Ectodermal cell (in vitro differentiated cells): ENCODE measurements around the gene RBM18.

Source experiments
- H3K27ac ChIP-seq: 2 replicates; pipeline ENCODE4 v1.7.0; 2013; ENCODE audit warnings: mild to moderate bottlenecking, low read depth, low read length; ENCODE audit not compliant: insufficient read depth, poor library complexity, severe bottlenecking
- H3K27me3 ChIP-seq: 2 replicates; pipeline ENCODE4 v1.7.0; 2013; ENCODE audit warnings: mild to moderate bottlenecking, low read length; ENCODE audit not compliant: insufficient read depth, control insufficient read depth, poor library complexity, severe bottlenecking
- H3K36me3 ChIP-seq: one replicate; pipeline ENCODE4 v1.7.0; 2013; ENCODE audit warnings: low read length; ENCODE audit not compliant: control insufficient read depth, insufficient read depth
- H3K4me1 ChIP-seq: one replicate; pipeline ENCODE4 v1.7.0; 2013; ENCODE audit warnings: low read length; ENCODE audit not compliant: control insufficient read depth, insufficient read depth
- H3K4me3 ChIP-seq: 2 replicates; pipeline ENCODE4 v1.7.0; 2013; ENCODE audit warnings: low read depth, low read length, control low read depth; ENCODE audit not compliant: insufficient read depth
- H3K9me3 ChIP-seq: 2 replicates; pipeline ENCODE4 v1.7.0; 2013; ENCODE audit warnings: mild to moderate bottlenecking, low read length, moderate library complexity; ENCODE audit not compliant: control insufficient read depth
- whole genome bisulfite sequencing, 2 experiments: methylation state at CpG; one replicate each; pipeline ENCODE4 v1.1.7; 2013; ENCODE audit warnings: missing lambda C conversion rate in 2 of 2; 5-methylcytosine and 5-hydroxymethylcytosine counted together

RBM18 gene

DNA sequence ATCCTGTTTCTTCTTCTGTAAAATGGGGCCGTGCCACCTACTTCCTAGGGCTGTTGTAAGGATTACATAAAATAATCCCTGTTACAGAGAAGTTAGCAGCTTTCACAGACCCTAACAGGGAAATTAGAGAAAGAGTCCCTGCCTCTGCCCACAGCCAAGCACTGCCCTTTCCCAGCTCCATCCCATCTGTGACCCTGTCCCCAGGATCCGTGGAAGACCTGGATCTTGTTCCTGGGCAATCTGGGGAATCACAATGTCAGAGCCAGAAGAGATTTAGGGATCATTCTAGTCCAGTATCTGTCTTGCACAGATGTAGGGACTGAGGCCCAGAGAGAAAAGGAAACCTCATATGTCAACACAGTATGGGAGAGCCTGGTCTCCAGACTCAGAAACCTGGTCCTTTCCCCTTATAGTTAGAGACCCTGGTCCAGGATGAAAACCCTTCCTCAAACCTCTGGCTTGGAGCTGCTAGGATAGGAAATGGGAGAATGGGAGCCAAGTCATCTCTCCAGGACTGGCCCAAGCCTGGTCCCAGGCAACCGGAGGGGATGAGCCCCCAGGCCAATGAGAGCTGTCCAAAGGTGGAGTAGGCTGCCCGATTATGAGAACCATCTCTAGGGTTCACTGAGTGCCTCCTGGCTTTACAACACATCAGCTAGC lies 48.4 kb downstream of the RBM18 start:
- peaks cover 100% of the 10 kb centered on the region for H3K27me3 ChIP-seq
- 62 to 65% methylated on average over 4 of the region's 4 CpGs for WGBS, 2 experiments

DNA sequence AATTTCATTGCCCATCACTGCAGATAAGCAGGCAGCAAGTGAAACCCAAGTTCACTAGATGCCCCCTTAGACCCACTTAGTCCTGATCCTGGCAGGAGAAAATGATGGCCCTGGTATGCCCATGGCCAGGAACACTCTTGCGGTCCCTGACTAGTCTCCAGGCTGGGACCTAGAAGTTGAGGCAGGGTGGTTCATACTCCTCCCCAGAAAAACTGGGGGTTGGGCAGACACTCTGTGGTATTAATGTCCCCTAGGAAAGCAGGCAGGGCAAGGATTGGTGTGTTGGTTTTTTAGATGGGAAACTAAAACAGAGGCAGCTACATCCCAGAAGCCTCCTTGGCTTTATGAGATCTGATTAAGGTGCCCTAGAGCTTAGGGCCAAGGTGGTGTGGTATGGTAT lies 49.0 kb downstream of the RBM18 start:
- H3K27ac ChIP-seq, result no peak overlapping the region
- peaks cover 100% of the 10 kb centered on the region for H3K27me3 ChIP-seq
- no peaks in the 10 kb centered on the region for H3K9me3 ChIP-seq
- H3K36me3 ChIP-seq, result no peaks in the 10 kb centered on the region
- peaks cover 18% of the 10 kb centered on the region for H3K4me1 ChIP-seq
- 90 to 94% methylated on average over 1 of the region's 1 CpG for WGBS, 2 experiments
- H3K4me3 ChIP-seq, result no peak overlapping the region

More for the DNA sequence above, 48.4 kb downstream of the RBM18 start:
- Histone ChIP-seq H3K27ac (no peak overlapping the region), H3K4me1 (peaks cover 24% of the 10 kb centered on the region), H3K36me3 (no peaks in the 10 kb centered on the region), H3K4me3 (no peak overlapping the region), H3K9me3 (no peaks in the 10 kb centered on the region)

GRCh38 chr9:122214507-122214906 lies 50.1 kb downstream of the RBM18 start:
- peaks cover 8% of the 10 kb centered on the region for H3K4me1 ChIP-seq
- peaks cover 94% of the 10 kb centered on the region for H3K27me3 ChIP-seq
- H3K36me3 ChIP-seq, result no peaks in the 10 kb centered on the region
- H3K9me3 ChIP-seq, result no peaks in the 10 kb centered on the region
- H3K27ac ChIP-seq, result no peak overlapping the region
- WGBS, 2 experiments, result 35 to 41% methylated on average over 9 of the region's 9 CpGs
- no peak overlapping the region for H3K4me3 ChIP-seq

DNA sequence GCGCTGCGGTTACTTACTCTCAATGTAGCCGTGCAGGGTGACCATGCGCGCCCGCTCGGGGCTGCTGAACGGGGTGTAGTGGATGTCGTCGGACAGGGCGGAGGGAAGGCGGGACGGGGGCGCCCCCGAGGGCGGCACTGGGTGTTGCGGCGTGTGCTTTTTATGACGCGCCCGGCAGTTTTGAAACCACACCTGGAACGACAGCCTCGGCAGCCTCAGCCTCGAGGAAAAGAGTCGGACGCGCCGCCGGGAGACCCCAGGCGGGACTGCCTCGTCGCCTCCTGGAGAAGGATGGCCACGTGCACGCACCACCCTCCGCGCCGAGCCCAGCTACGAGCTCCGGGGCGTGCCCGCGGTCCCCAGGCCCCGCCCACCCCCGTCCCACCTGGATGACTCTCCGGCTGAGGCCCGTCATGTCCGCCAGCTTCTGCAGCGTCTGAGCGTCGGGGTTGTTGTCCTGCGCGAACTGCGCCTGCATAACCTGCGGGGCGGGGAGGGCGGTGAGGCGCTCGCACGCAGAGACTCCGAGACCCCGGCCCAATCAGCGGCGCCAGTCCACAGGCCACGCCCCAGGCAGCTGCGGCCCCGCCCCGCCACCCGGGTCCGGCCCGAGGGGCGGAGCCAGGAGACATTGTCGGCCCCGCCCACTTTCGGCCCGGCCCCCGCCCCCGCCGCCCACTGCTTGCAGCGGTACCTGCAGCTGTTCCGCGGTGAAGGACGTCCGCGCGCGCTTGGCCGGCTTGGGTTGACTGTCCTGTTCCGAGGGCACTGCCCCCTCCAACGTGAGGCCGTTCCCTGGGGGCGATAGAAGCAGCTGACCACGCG lies 50.8 kb downstream of the RBM18 start:
- H3K27ac ChIP-seq, result no peak overlapping the region
- no peaks in the 10 kb centered on the region for H3K36me3 ChIP-seq
- WGBS, 2 experiments, result 2% methylated on average over 93 of the region's 93 CpGs
- H3K27me3 ChIP-seq, result peaks cover 87% of the 10 kb centered on the region
- H3K4me3 ChIP-seq, result peak overlapping the region; percentile 26
- peaks cover 1% of the 10 kb centered on the region for H3K4me1 ChIP-seq
- H3K9me3 ChIP-seq, result no peaks in the 10 kb centered on the region

DNA sequence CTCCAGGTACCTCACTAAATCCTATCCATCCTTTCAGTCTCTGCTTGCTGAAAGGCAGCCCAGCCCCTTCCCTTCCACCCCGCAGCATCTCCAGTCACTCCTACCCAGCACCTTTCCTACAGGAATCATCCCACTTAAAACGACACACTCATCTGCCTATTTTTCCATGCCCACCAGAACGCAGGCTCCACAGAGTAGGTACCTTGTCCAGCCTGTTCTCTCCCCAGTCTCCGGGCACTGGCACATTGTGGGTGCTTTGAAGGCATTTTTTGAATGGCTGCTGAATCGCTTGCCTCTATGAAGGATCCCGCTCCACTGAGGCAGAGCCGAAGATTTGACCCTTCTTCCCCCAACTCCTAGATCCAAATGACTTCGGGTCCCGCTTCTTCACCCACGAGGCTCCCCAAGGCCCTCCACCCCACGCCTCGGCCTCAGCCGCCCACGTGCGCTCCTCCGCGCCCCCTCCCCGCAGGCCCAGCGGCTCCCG lies 51.5 kb downstream of the RBM18 start:
- no peaks in the 10 kb centered on the region for H3K4me1 ChIP-seq
- H3K36me3 ChIP-seq, result no peaks in the 10 kb centered on the region
- no peak overlapping the region for H3K27ac ChIP-seq
- WGBS, 2 experiments, result 48 to 53% methylated on average over 20 of the region's 20 CpGs
- no peaks in the 10 kb centered on the region for H3K9me3 ChIP-seq
- peaks cover 80% of the 10 kb centered on the region for H3K27me3 ChIP-seq
- peak overlapping the region; percentile 26 for H3K4me3 ChIP-seq

DNA sequence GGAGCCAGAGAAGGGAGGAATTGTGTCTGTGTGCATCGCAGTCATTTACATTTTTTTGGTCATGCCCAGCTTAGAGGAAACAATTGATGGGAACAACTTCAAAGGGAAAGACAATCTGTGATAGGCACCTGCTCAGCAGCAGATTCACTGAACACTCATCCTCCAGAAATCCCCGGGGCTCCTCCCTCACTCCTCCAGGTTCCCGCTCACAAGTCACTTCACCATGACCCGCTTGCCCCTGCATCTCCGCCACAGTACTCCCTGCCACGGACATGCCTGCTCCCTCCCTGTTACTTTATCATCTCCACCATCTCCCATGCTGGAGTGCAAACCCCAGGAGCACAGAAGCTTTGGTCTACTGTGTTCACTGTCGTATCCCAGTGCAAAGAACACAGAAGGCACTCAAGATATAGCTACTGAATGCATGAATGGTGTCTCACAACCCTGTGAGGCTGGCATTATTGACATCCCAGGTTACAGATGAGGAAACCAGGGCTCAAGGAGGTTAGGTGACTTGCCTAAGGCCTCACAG lies 52.1 kb downstream of the RBM18 start:
- Histone ChIP-seq H3K9me3 (no peaks in the 10 kb centered on the region), H3K27ac (no peak overlapping the region), H3K27me3 (peaks cover 76% of the 10 kb centered on the region), H3K4me1 (no peaks in the 10 kb centered on the region), H3K36me3 (no peaks in the 10 kb centered on the region), H3K4me3 (no peak overlapping the region)
- 77 to 78% methylated on average over 7 of the region's 7 CpGs for WGBS, 2 experiments

DNA sequence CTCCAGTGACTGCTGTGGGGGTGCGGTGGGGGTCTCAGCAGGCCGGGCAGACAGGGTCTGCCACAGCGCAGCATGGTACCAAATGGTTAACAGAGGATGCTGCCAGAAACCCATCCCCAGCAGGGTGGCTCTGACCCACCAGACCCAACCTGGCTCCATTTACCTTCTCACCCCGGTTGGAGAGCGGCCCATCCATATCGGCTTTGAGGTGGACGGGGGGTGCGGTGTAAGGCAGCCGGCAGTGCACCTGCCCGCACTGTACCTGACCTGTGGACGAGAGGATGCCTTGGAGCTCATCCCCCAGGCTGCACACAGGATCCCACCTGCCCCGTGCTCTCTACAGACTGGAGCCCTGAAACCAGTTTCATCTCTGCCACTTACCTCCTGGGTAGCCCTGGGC lies 55.2 kb downstream of the RBM18 start:
- H3K27ac ChIP-seq, result no peak overlapping the region
- no peaks in the 10 kb centered on the region for H3K4me1 ChIP-seq
- H3K27me3 ChIP-seq, result peaks cover 47% of the 10 kb centered on the region
- WGBS, 2 experiments, result 93 to 95% methylated on average over 12 of the region's 12 CpGs
- H3K36me3 ChIP-seq, result no peaks in the 10 kb centered on the region
- H3K4me3 ChIP-seq, result no peak overlapping the region
- no peaks in the 10 kb centered on the region for H3K9me3 ChIP-seq

DNA sequence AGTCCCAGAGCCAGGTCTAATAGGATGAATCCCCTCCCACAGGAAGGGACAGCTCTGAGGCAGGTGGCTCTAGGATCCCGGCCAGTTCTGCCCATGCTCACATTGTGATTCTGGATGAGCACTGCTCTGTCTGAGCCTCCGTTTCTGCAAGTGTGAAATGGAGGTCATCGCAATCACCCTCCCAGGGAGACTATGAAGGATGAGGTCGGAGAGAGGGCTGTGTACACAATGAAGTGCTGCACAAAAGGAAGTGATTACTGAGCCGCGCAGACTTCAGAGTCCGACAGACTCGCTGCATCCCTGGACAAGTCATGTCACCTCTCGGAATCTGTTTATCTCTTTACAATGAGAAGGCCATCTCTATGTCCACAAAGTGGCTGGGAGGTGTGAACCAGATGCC lies 57.5 kb downstream of the RBM18 start:
- 91 to 92% methylated on average over 9 of the region's 9 CpGs for WGBS, 2 experiments
- peaks cover 24% of the 10 kb centered on the region for H3K27me3 ChIP-seq

GRCh38 chr9:122206118-122207046 lies 58.3 kb downstream of the RBM18 start:
- WGBS, 2 experiments, result 91 to 93% methylated on average over 9 of the region's 9 CpGs
- Histone ChIP-seq H3K36me3 (no peaks in the 10 kb centered on the region), H3K9me3 (no peaks in the 10 kb centered on the region), H3K27me3 (peaks cover 17% of the 10 kb centered on the region), H3K27ac (no peak overlapping the region), H3K4me3 (no peak overlapping the region), H3K4me1 (no peaks in the 10 kb centered on the region)

More for the DNA sequence above, 57.5 kb downstream of the RBM18 start:
- Histone ChIP-seq H3K27ac (no peak overlapping the region), H3K9me3 (no peaks in the 10 kb centered on the region), H3K4me1 (no peaks in the 10 kb centered on the region), H3K4me3 (no peak overlapping the region), H3K36me3 (no peaks in the 10 kb centered on the region)
